Pancreas (tissue), 10 donors: Measurements from ENCODE around the gene PDE4B. TPM values are rescaled to one million over a fixed set of nuclear protein-coding genes. Genes with fewer than 3 reads are reported as not detected.
"Not testable (repeated sequence)": the region's sequence is repeated elsewhere in the genome, so short reads cannot be mapped to it uniquely, and the experiment has no call there.

Source experiments
- ATAC-seq, 4 donors: fragments of 200-7000 bp; cut with Tn5 transposase; one replicate each; pipeline versions ENCODE4 v1.8.0 to v1.9.1; 2020; ENCODE audit warnings: mild to moderate bottlenecking in 4 of 4, moderate library complexity in 4 of 4
- DNase-seq, 6 donors: peaks; one replicate each; pipeline ENCODE4 v3.0.0-alpha.2; 2020
- FAIRE-seq: peaks from 2 replicates; lab custom pipeline; 2012; peaks lifted over from hg19 to GRCh38; lab: Jason Lieb, UNC
- H3K27ac ChIP-seq, 4 donors: fragments of 200-600 bp; sonication (generic); 1 replicate in 3 of 4; 2 replicates in 1 of 4; pipeline versions ENCODE4 v1.5.0 to v1.8.0; 2020
- H3K27me3 ChIP-seq, 4 donors: fragments of 200-600 bp; one replicate each; pipeline ENCODE4 v1.8.0; 2021
- H3K36me3 ChIP-seq, 3 donors: fragments of 200-600 bp; sonication (generic) in 1 of 3; one replicate each; pipeline versions ENCODE4 v1.5.0 to v1.8.0; 2020 to 2021
- H3K4me1 ChIP-seq, 3 donors: fragments of 200-600 bp; one replicate each; pipeline ENCODE4 v1.8.0; 2021
- H3K4me3 ChIP-seq, 4 donors: fragments of 200-600 bp; sonication (generic) in 2 of 4; one replicate each; pipeline versions ENCODE4 v1.5.0 to v1.8.0; 2020 to 2021
- H3K9me3 ChIP-seq, 4 donors: fragments of 200-600 bp; one replicate each; pipeline ENCODE4 v1.8.0; 2021
- CTCF ChIP-seq, 4 donors: fragments of 200-600 bp; sonication (generic) in 3 of 4; IDR thresholded peaks; one replicate each; pipeline versions ENCODE4 v1.5.0 to v1.8.0; 2021; ENCODE audit warnings: antibody characterized with exemption in 4 of 4
- WGBS, 2 donors: extraction: QIAGEN DNeasy Blood & Tissue Kit; methylation state at CpG; one replicate each; pipeline ENCODE4 v1.1.7; 2013; 5-methylcytosine and 5-hydroxymethylcytosine counted together
- intact Hi-C, 3 donors: fragments of 100-400 bp; cut with DNase I; formaldehyde crosslinking; loops; one replicate each; pipeline versions ENCODE4 v1.11.1 to v1.14.2; 2022
- polyA plus RNA-seq, 2 donors: library from polyadenylated mRNA; stranded (reverse); fragments of 200-250 nt; gene quantifications; one replicate each; pipeline ENCODE4 v1.2.3, GENCODE V29; 2013
- total RNA-seq, 6 donors: library from RNA; stranded (reverse); fragmentation: NEBNext Ultra II Directional in 4 of 6; extraction: Animal tissue kit (Norgen Biotek cat#: 25700) in 4 of 6; gene quantifications; one replicate each; pipeline versions ENCODE4 v1.2.1 to v1.2.4, GENCODE V29; 2021 to 2023
- donor health status: healthy with polysubstance abuse.
- donor health status: DM: no; HTN: no; CAD: no; lungs with moderate emphysema.
- donor health status: DM: no; HTN: no; CAD: no.
- donor health status: control.
- donor health status: control.
- donor health status: Bipolar disorder and iron deficiency.
- donor health status: DM: yes; HTN: yes; CAD: no.
- donor health status: DM: no; HTN: no; CAD: no.
- donor health status: DM: no; HTN: no; CAD: no.
- donor health status: DM: yes; HTN: yes; CAD: no.

PDE4B gene
- total and polyA plus RNA-seq, 8 donors: 0.23 to 3.7 (median 0.92) TPM

- intact Hi-C loops: no loop called here
- TF ChIP-seq CTCF (IDR thresholded peaks at IDR 0.05): no peak
- no peak for ATAC-seq
These were observed 623.6 kb downstream of the PDE4B start for GRCh38 chr1:66416295-66416694.

GRCh38 chr1:66418021-66418420, 625.3 kb downstream of the PDE4B start:
- Histone ChIP-seq H3K36me3 (no peaks in the 10 kb centered on the region), H3K4me1 (no peaks in the 10 kb centered on the region), H3K27me3 (no peaks in the 10 kb centered on the region), H3K9me3 (no peaks in the 10 kb centered on the region), H3K27ac (no peak overlapping the region), H3K4me3 (no peak overlapping the region)
- no peak for TF ChIP-seq CTCF (IDR thresholded peaks at IDR 0.05)
- intact Hi-C loops: no loop called here
- WGBS, 2 donors: 83 to 97% methylated on average over 1 of the region's 1 CpG
- DNase-seq (no peak), ATAC-seq (no peak), FAIRE-seq (no peak)

More at GRCh38 chr1:66416295-66416694, 623.6 kb downstream of the PDE4B start:
- FAIRE-seq (no peak), DNase-seq (no peak)
- Histone ChIP-seq H3K9me3 (no peaks in the 10 kb centered on the region), H3K27me3 (no peaks in the 10 kb centered on the region), H3K27ac (no peak overlapping the region), H3K4me3 (no peak overlapping the region), H3K4me1 (no peaks in the 10 kb centered on the region), H3K36me3 (no peaks in the 10 kb centered on the region)
- 88 to 92% methylated on average over 3 of the region's 3 CpGs for WGBS, 2 donors

GRCh38 chr1:66420171-66420570, 627.5 kb downstream of the PDE4B start:
- ATAC-seq, H3K9me3 ChIP-seq, H3K36me3 ChIP-seq, H3K4me1 ChIP-seq, H3K27ac ChIP-seq, FAIRE-seq, intact Hi-C loops, DNase-seq, H3K27me3 ChIP-seq, H3K4me3 ChIP-seq: not testable (repeated sequence)
- 74 to 83% methylated on average over 3 of the region's 3 CpGs for WGBS, 2 donors

- intact Hi-C loops, FAIRE-seq, H3K36me3 ChIP-seq, DNase-seq, ATAC-seq, H3K4me1 ChIP-seq, H3K27me3 ChIP-seq, H3K27ac ChIP-seq, H3K4me3 ChIP-seq, H3K9me3 ChIP-seq: not testable (repeated sequence)
- 85 to 98% methylated on average over 2 of the region's 2 CpGs for WGBS, 2 donors
These were observed 628.2 kb downstream of the PDE4B start for GRCh38 chr1:66420906-66421305.

- FAIRE-seq (no peak), DNase-seq (no peak), ATAC-seq (no peak)
- H3K27ac ChIP-seq: no peak overlapping the region
- no peaks in the 10 kb centered on the region for H3K36me3 ChIP-seq
- WGBS, 2 donors: 58 to 77% methylated on average over 4 of the region's 4 CpGs
- H3K9me3 ChIP-seq: no peaks in the 10 kb centered on the region
- intact Hi-C loops: no loop called here
- no peaks in the 10 kb centered on the region for H3K4me1 ChIP-seq
- no peaks in the 10 kb centered on the region for H3K27me3 ChIP-seq
- no peak overlapping the region for H3K4me3 ChIP-seq
- TF ChIP-seq CTCF (IDR thresholded peaks at IDR 0.05): no peak
These were observed 630.1 kb downstream of the PDE4B start for GRCh38 chr1:66422804-66423203.
